ENCODE data around the gene FAM168B.

FAM168B gene

GRCh38 chr2:131130298-131130596 lies 37.0 kb upstream of the FAM168B start:
- TF ChIP-seq CREB1 (IDR thresholded peaks at IDR 0.05; ENCODE audit: low read depth) (no peak), YY1 (IDR thresholded peaks at IDR 0.05; ENCODE audit: low read depth) (no peak), REST (IDR thresholded peaks at IDR 0.05; ENCODE audit: low read depth) (no peak), TCF12 (IDR thresholded peaks at IDR 0.05; ENCODE audit: low read depth) (no peak), TEAD4 (IDR thresholded peaks at IDR 0.05) (no peak), MAX (IDR thresholded peaks at IDR 0.05) (no peak), EGR1 (IDR thresholded peaks at IDR 0.05) (no peak), RAD21 (IDR thresholded peaks at IDR 0.05; ENCODE audit: low read depth) (no peak), TAF1 (IDR thresholded peaks at IDR 0.05; ENCODE audit: low read depth) (no peak), EP300 (IDR thresholded peaks at IDR 0.05; ENCODE audit: borderline replicate concordance) (no peak), NFIC (IDR thresholded peaks at IDR 0.05) (no peak)

DNA sequence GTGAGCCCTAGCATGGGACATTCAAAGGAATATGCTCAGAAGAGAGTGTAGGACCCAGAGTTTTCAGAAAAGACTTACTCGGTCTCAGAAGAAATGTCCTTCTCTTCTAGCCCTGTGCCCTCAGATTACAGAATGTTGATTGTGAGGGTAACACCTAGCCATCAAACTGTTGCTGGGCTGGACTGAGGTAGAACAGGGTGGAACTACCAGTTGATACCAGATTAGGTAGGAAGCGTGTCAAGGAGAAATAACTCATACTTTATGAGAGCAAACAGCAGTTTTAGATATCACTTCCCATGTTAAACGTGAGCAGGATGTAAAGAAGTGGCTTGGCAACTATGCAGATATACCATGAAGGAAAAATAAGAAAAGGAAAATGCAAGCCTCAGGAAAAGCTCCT lies 34.7 kb upstream of the FAM168B start:
- no peak for TF ChIP-seq CREB1 (IDR thresholded peaks at IDR 0.05; ENCODE audit: low read depth)
- no peak for TF ChIP-seq TCF12 (IDR thresholded peaks at IDR 0.05; ENCODE audit: low read depth)
- no peak for TF ChIP-seq TAF1 (IDR thresholded peaks at IDR 0.05; ENCODE audit: low read depth)
- TF ChIP-seq CEBPB (IDR thresholded peaks at IDR 0.05): no peak
- TF ChIP-seq RAD21 (IDR thresholded peaks at IDR 0.05; ENCODE audit: low read depth): no peak
- TF ChIP-seq ZBTB7A (IDR thresholded peaks at IDR 0.05; ENCODE audit: low read depth): no peak
- no peak for TF ChIP-seq FOXM1 (IDR thresholded peaks at IDR 0.05; ENCODE audit: borderline replicate concordance, low read depth)
- TF ChIP-seq TEAD4 (IDR thresholded peaks at IDR 0.05): no peak
- TF ChIP-seq MAX (IDR thresholded peaks at IDR 0.05): no peak
- TF ChIP-seq YY1 (IDR thresholded peaks at IDR 0.05; ENCODE audit: low read depth): no peak
- TF ChIP-seq EGR1 (IDR thresholded peaks at IDR 0.05): no peak
- TF ChIP-seq USF1 (IDR thresholded peaks at IDR 0.05): no peak

DNA sequence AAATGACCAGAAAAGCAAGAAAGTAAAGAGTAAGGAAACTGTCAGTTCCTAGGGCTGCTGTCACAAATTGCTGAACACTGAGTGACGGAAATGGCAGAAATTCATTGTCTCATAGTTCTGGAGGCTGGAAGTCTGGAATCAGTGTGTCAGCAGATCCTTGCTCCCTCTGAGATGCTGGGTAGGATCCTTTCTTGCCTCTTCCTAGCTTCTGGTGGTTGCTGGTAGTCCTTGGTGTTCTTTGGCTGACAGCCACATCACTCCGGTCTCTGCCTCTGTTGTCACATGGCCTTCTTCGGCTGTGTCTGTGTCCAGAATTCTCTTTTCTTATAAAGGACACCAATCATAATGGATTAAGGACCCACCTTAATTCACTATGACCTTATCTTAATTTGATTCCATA lies 33.8 kb upstream of the FAM168B start:
- TF ChIP-seq YY1 (IDR thresholded peaks at IDR 0.05; ENCODE audit: low read depth): no peak
- no peak for TF ChIP-seq REST (IDR thresholded peaks at IDR 0.05; ENCODE audit: low read depth)
- no peak for TF ChIP-seq TAF1 (IDR thresholded peaks at IDR 0.05; ENCODE audit: low read depth)
- TF ChIP-seq CEBPB (IDR thresholded peaks at IDR 0.05): no peak

DNA sequence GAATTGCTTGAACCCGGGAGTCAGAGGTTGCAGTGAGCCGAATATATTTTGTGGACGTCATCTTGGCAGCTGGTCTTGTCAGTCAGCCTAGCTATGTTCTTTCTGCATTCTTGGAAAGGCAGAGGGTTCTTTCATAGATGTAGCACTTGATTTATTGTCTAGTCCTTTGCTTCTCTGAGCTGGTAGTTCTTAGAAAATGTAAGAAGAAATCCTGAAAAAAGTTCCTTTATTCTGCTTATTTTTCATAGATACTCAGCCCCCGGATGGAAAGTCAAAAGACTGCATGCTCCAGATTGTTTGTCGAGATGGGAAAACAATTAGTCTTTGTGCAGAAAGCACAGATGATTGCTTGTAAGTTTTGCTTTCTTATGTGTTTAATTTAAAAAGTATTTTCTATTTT lies 33.2 kb upstream of the FAM168B start:
- TF ChIP-seq FOXM1 (IDR thresholded peaks at IDR 0.05; ENCODE audit: borderline replicate concordance, low read depth) (no peak), MAX (IDR thresholded peaks at IDR 0.05) (no peak), EGR1 (IDR thresholded peaks at IDR 0.05) (no peak), EP300 (IDR thresholded peaks at IDR 0.05; ENCODE audit: borderline replicate concordance) (no peak), NFIC (IDR thresholded peaks at IDR 0.05) (no peak), TAF1 (IDR thresholded peaks at IDR 0.05; ENCODE audit: low read depth) (no peak), TEAD4 (IDR thresholded peaks at IDR 0.05) (no peak), CEBPB (IDR thresholded peaks at IDR 0.05) (no peak), ZBTB7A (IDR thresholded peaks at IDR 0.05; ENCODE audit: low read depth) (no peak), TCF12 (IDR thresholded peaks at IDR 0.05; ENCODE audit: low read depth) (no peak), YY1 (IDR thresholded peaks at IDR 0.05; ENCODE audit: low read depth) (no peak), RAD21 (IDR thresholded peaks at IDR 0.05; ENCODE audit: low read depth) (no peak), USF1 (IDR thresholded peaks at IDR 0.05) (no peak), CREB1 (IDR thresholded peaks at IDR 0.05; ENCODE audit: low read depth) (no peak), REST (IDR thresholded peaks at IDR 0.05; ENCODE audit: low read depth) (no peak)

Data from Ishikawa (cell line).